IMR-90 (cell line): Measurements from ENCODE around the gene PRKD3.

Experiments used
- CTCF ChIP-seq: conservative IDR thresholded peaks from 2 replicates; pipeline ENCODE4 v1.5.1; 2012; ENCODE audit warnings: mild to moderate bottlenecking, low read depth, low read length, improper control_type of control experiment
- NFE2L2 ChIP-seq: fragments of 150-350 bp; IDR thresholded peaks from 2 replicates; pipeline ENCODE4 v1.6.1; 2016; ENCODE audit warnings: low read depth, mild to moderate bottlenecking, low read length
- POLR2A ChIP-seq: IDR thresholded peaks from 2 replicates; pipeline ENCODE4 v1.6.1; 2012; ENCODE audit warnings: mild to moderate bottlenecking, low read depth, low read length
- USF2 ChIP-seq: fragments of 150-350 bp; IDR thresholded peaks from 2 replicates; pipeline ENCODE4 v1.6.1; 2017; ENCODE audit warnings: mild to moderate bottlenecking, antibody characterized with exemption, low read length, low read depth

- TF ChIP-seq POLR2A: no peak
- TF ChIP-seq CTCF: no peak
- no peak for TF ChIP-seq NFE2L2
- no peak for TF ChIP-seq USF2
Observed at GRCh38 chr2:37349231-37349860, 24.7 kb upstream of the PRKD3 start.
